SJSA1 (cell line): Measurements from ENCODE around the gene EPO. TPM values are rescaled to one million over a fixed set of nuclear protein-coding genes. Genes with fewer than 3 reads are reported as not detected.
"Not testable (repeated sequence)": the region's sequence is repeated elsewhere in the genome, so short reads cannot be mapped to it uniquely, and the experiment has no call there.

Experiments
- DNase-seq, 2 experiments: peaks; one replicate each; pipeline ENCODE4 v3.0.0-alpha.2; 2015 to 2020; ENCODE audit warnings: low spot score in 2 of 2, low read depth in 1 of 2
- H3K27ac ChIP-seq: fragments of 250-450 bp; sonication (Bioruptor Pico); 2 replicates; pipeline ENCODE4 v1.5.1; 2020; ENCODE audit warnings: mild to moderate bottlenecking, moderate library complexity
- H3K27me3 ChIP-seq: fragments of 250-450 bp; sonication (Bioruptor Pico); replicated peaks from 2 replicates; pipeline ENCODE4 v1.5.1; 2020; ENCODE audit warnings: mild to moderate bottlenecking, moderate library complexity
- H3K36me3 ChIP-seq: fragments of 250-450 bp; sonication (Bioruptor Pico); 2 replicates; pipeline ENCODE4 v1.5.1; 2020; ENCODE audit warnings: mild to moderate bottlenecking
- H3K4me1 ChIP-seq: fragments of 250-450 bp; sonication (Bioruptor Pico); replicated peaks from 2 replicates; pipeline ENCODE4 v1.6.1; 2021; ENCODE audit warnings: mild to moderate bottlenecking
- H3K4me3 ChIP-seq: fragments of 250-450 bp; sonication (Bioruptor Pico); 2 replicates; pipeline ENCODE4 v1.5.1; 2020; ENCODE audit warnings: mild to moderate bottlenecking
- H3K9me3 ChIP-seq: fragments of 250-450 bp; sonication (Bioruptor Pico); replicated peaks from 2 replicates; pipeline ENCODE4 v1.5.1; 2020; ENCODE audit warnings: mild to moderate bottlenecking
- total RNA-seq: library from RNA; depleted of rRNA; stranded (reverse); fragments of >200 nt; shearing (Covaris generic); gene quantifications from 2 replicates; pipeline ENCODE4 v1.2.3, GENCODE V29; 2014

EPO gene
- total RNA-seq, 1 experiment from 2014 or later: not detected

GRCh38 chr7:100705320-100705752 is 14.9 kb upstream of the EPO start:
- no peaks in the 10 kb centered on the region for H3K9me3 ChIP-seq
- H3K27ac ChIP-seq: peak overlapping the region; percentile 60
- H3K27me3 ChIP-seq: peaks cover 6% of the 10 kb centered on the region
- H3K36me3 ChIP-seq: peaks cover 19% of the 10 kb centered on the region
- peaks cover 17% of the 10 kb centered on the region for H3K4me1 ChIP-seq
- H3K4me3 ChIP-seq: peak overlapping the region; percentile 87
- DNase-seq: peak; percentile 83 to 97

GRCh38 chr7:100705753-100706671 is 14.3 kb upstream of the EPO start, which contains the start of gene POP7:
TSS of gene POP7 (plus strand) at chr7:100706121. CDS start at chr7:100706831, 710 bp downstream.
- peak; percentile 97 to 99 for DNase-seq
- H3K4me1 ChIP-seq: peaks cover 17% of the 10 kb centered on the region
- no peaks in the 10 kb centered on the region for H3K9me3 ChIP-seq
- H3K27me3 ChIP-seq: peaks cover 6% of the 10 kb centered on the region
- H3K36me3 ChIP-seq: peaks cover 19% of the 10 kb centered on the region
- peak within 1 kb of the TSS; percentile 60 for H3K27ac ChIP-seq
- peak within 1 kb of the TSS; percentile 87 for H3K4me3 ChIP-seq

GRCh38 chr7:100706672-100707311 is 13.5 kb upstream of the EPO start:
- Histone ChIP-seq H3K27ac (peak overlapping the region; percentile 60; the same call in 1 of the 2 replicates), H3K4me1 (peaks cover 17% of the 10 kb centered on the region), H3K4me3 (peak overlapping the region; percentile 87), H3K9me3 (no peaks in the 10 kb centered on the region), H3K36me3 (peaks cover 19% of the 10 kb centered on the region), H3K27me3 (peaks cover 6% of the 10 kb centered on the region)
- peak in 1 of 2 experiments; percentile 41 for DNase-seq

- Histone ChIP-seq H3K9me3 (no peaks in the 10 kb centered on the region), H3K27me3 (no peaks in the 10 kb centered on the region), H3K4me3 (no peak overlapping the region), H3K36me3 (peaks cover 19% of the 10 kb centered on the region), H3K27ac (no peak overlapping the region), H3K4me1 (peaks cover 17% of the 10 kb centered on the region)
- DNase-seq: no peak
Observed at GRCh38 chr7:100708395-100708794, 11.9 kb upstream of the EPO start.

GRCh38 chr7:100710452-100710851 is 9.8 kb upstream of the EPO start:
- Histone ChIP-seq H3K9me3 (no peaks in the 10 kb centered on the region), H3K4me1 (peaks cover 11% of the 10 kb centered on the region), H3K36me3 (peaks cover 19% of the 10 kb centered on the region), H3K4me3 (no peak overlapping the region), H3K27me3 (no peaks in the 10 kb centered on the region), H3K27ac (no peak overlapping the region)
- no peak for DNase-seq

GRCh38 chr7:100711369-100711768 is 8.9 kb upstream of the EPO start:
- Histone ChIP-seq H3K27me3 (no peaks in the 10 kb centered on the region), H3K9me3 (no peaks in the 10 kb centered on the region), H3K36me3 (peaks cover 16% of the 10 kb centered on the region), H3K27ac (no peak overlapping the region), H3K4me1 (peaks cover 10% of the 10 kb centered on the region), H3K4me3 (no peak overlapping the region)
- no peak for DNase-seq

- Histone ChIP-seq H3K36me3 (no peaks in the 10 kb centered on the region), H3K4me3 (no peak overlapping the region), H3K27ac (no peak overlapping the region), H3K27me3 (peaks cover 2% of the 10 kb centered on the region; the same call in 1 of the 2 replicates), H3K9me3 (peaks cover 4% of the 10 kb centered on the region), H3K4me1 (no peaks in the 10 kb centered on the region)
- DNase-seq: no peak
Observed at GRCh38 chr7:100714725-100715124, 5.5 kb upstream of the EPO start.

GRCh38 chr7:100717073-100717472 is 3.2 kb upstream of the EPO start:
- not testable (repeated sequence) for DNase-seq, H3K4me3 ChIP-seq, H3K27ac ChIP-seq, H3K9me3 ChIP-seq, H3K36me3 ChIP-seq, H3K4me1 ChIP-seq
- peaks cover 14% of the 10 kb centered on the region for H3K27me3 ChIP-seq

GRCh38 chr7:100719523-100720278 is 567 bp upstream of the EPO start:
- peak in 1 of 2 experiments; percentile 19 for DNase-seq
- Histone ChIP-seq H3K27me3 (peaks cover 14% of the 10 kb centered on the region), H3K4me3 (no peak overlapping the region), H3K36me3 (no peaks in the 10 kb centered on the region), H3K4me1 (no peaks in the 10 kb centered on the region), H3K9me3 (peaks cover 6% of the 10 kb centered on the region), H3K27ac (no peak overlapping the region)

- Histone ChIP-seq H3K27me3 (peaks cover 14% of the 10 kb centered on the region), H3K4me3 (no peak overlapping the region)
Observed at GRCh38 chr7:100720671-100721504, 620 bp downstream of the EPO start.

GRCh38 chr7:100721505-100721812 is 1.2 kb downstream of the EPO start:
- peaks cover 12% of the 10 kb centered on the region for H3K4me1 ChIP-seq
- DNase-seq: no peak
- no peaks in the 10 kb centered on the region for H3K36me3 ChIP-seq
- H3K4me3 ChIP-seq: no peak overlapping the region
- H3K27me3 ChIP-seq: peaks cover 14% of the 10 kb centered on the region
- no peak overlapping the region for H3K27ac ChIP-seq
- H3K9me3 ChIP-seq: peaks cover 9% of the 10 kb centered on the region

More at GRCh38 chr7:100720671-100721504, 620 bp downstream of the EPO start:
- no peak for DNase-seq
- Histone ChIP-seq H3K36me3 (no peaks in the 10 kb centered on the region), H3K27ac (no peak overlapping the region), H3K9me3 (peaks cover 9% of the 10 kb centered on the region), H3K4me1 (peaks cover 7% of the 10 kb centered on the region)

- Histone ChIP-seq H3K9me3 (peaks cover 9% of the 10 kb centered on the region), H3K27ac (no peak overlapping the region), H3K36me3 (no peaks in the 10 kb centered on the region), H3K4me3 (no peak overlapping the region), H3K27me3 (peaks cover 14% of the 10 kb centered on the region), H3K4me1 (peaks cover 24% of the 10 kb centered on the region)
- DNase-seq: no peak
Observed at GRCh38 chr7:100722480-100723212, 2.4 kb downstream of the EPO start.
